H9 (cell line): Measurements from ENCODE around the gene ZBTB47. TPM values are rescaled to one million over a fixed set of nuclear protein-coding genes. Genes with fewer than 3 reads are reported as not detected.

Experiments used
- DNase-seq: peaks from one replicate; pipeline ENCODE4 v3.0.0-alpha.2; 2017
- H2AFZ ChIP-seq: one replicate; pipeline ENCODE4 v1.6.1; 2013; ENCODE audit warnings: mild to moderate bottlenecking, low read length, control low read depth, moderate library complexity
- H2AK5ac ChIP-seq: 2 replicates; pipeline ENCODE4 v1.6.1; 2013; ENCODE audit warnings: low read length, control low read depth, mixed read lengths; ENCODE audit not compliant: insufficient read length
- H2BK120ac ChIP-seq: one replicate; pipeline ENCODE4 v1.6.1; 2013; ENCODE audit warnings: low read depth, mild to moderate bottlenecking, low read length, control low read depth, inconsistent platforms; ENCODE audit not compliant: poor library complexity, severe bottlenecking
- H2BK12ac ChIP-seq: 2 replicates; pipeline ENCODE4 v1.6.1; 2013; ENCODE audit warnings: low read length, control low read depth, mixed read lengths, low read depth; ENCODE audit not compliant: insufficient read length
- H2BK15ac ChIP-seq: 2 replicates; pipeline ENCODE4 v1.6.1; 2013; ENCODE audit warnings: low read depth, low read length, control low read depth
- H2BK20ac ChIP-seq: one replicate; pipeline ENCODE4 v1.6.1; 2013; ENCODE audit warnings: low read depth, mild to moderate bottlenecking, low read length, control low read depth, inconsistent platforms; ENCODE audit not compliant: poor library complexity, severe bottlenecking
- H2BK5ac ChIP-seq: 2 replicates; pipeline ENCODE4 v1.6.1; 2013; ENCODE audit warnings: low read length, control low read depth, mixed read lengths; ENCODE audit not compliant: insufficient read length
- H3K14ac ChIP-seq: 2 replicates; pipeline ENCODE4 v1.6.1; 2013; ENCODE audit warnings: low read length, control low read depth; ENCODE audit not compliant: insufficient read depth
- H3K18ac ChIP-seq: 2 replicates; pipeline ENCODE4 v1.6.1; 2013; ENCODE audit warnings: low read depth, mild to moderate bottlenecking, mixed read lengths, low read length, control low read depth; ENCODE audit not compliant: insufficient read length
- H3K23ac ChIP-seq: 2 replicates; pipeline ENCODE4 v1.6.1; 2013; ENCODE audit warnings: low read length, control low read depth, mixed read lengths, low read depth; ENCODE audit not compliant: insufficient read length
- H3K23me2 ChIP-seq: 2 replicates; pipeline ENCODE4 v1.6.1; 2013; ENCODE audit warnings: low read depth, mild to moderate bottlenecking, mixed read lengths, low read length, control low read depth; ENCODE audit not compliant: insufficient read length, poor library complexity, severe bottlenecking
- H3K27ac ChIP-seq: 2 replicates; pipeline ENCODE4 v1.5.1; 2013; ENCODE audit warnings: low read length, control low read depth, mixed read lengths, low read depth; ENCODE audit not compliant: insufficient read length
- H3K27me3 ChIP-seq: 2 replicates; pipeline ENCODE4 v1.6.1; 2013; ENCODE audit warnings: low read length, control low read depth, inconsistent platforms; ENCODE audit not compliant: insufficient read depth
- H3K4ac ChIP-seq: 2 replicates; pipeline ENCODE4 v1.6.1; 2013; ENCODE audit warnings: low read depth, mild to moderate bottlenecking, control low read depth, inconsistent platforms, low read length, moderate library complexity
- H3K4me1 ChIP-seq: 2 replicates; pipeline ENCODE4 v1.6.1; 2013; ENCODE audit warnings: low read length, control low read depth, inconsistent platforms; ENCODE audit not compliant: insufficient read depth
- H3K4me2 ChIP-seq: 2 replicates; pipeline ENCODE4 v1.6.1; 2013; ENCODE audit warnings: low read length, control low read depth, mixed read lengths; ENCODE audit not compliant: insufficient read length, insufficient read depth
- H3K56ac ChIP-seq: 2 replicates; pipeline ENCODE4 v1.6.1; 2013; ENCODE audit warnings: low read depth, mild to moderate bottlenecking, mixed read lengths, low read length, control low read depth; ENCODE audit not compliant: insufficient read length
- H3K79me1 ChIP-seq: 2 replicates; pipeline ENCODE4 v1.6.1; 2013; ENCODE audit warnings: low read depth, mild to moderate bottlenecking, moderate library complexity, low read length, control low read depth, inconsistent platforms; ENCODE audit not compliant: insufficient read depth, poor library complexity, severe bottlenecking
- H3K79me2 ChIP-seq: 2 replicates; pipeline ENCODE4 v1.6.1; 2013; ENCODE audit warnings: low read length, control low read depth, inconsistent platforms; ENCODE audit not compliant: insufficient read depth
- H3K9ac ChIP-seq: 2 replicates; pipeline ENCODE4 v1.6.1; 2013; ENCODE audit warnings: low read length, control low read depth, mixed read lengths; ENCODE audit not compliant: insufficient read length; ENCODE audit errors: extremely low read depth
- H3K9me3 ChIP-seq: one replicate; pipeline ENCODE4 v1.6.1; 2013; ENCODE audit warnings: low read depth, low read length, inconsistent platforms; ENCODE audit not compliant: control insufficient read depth
- H3T11ph ChIP-seq: one replicate; pipeline ENCODE4 v1.6.1; 2013; ENCODE audit warnings: mild to moderate bottlenecking, low read length, control low read depth, inconsistent platforms
- H4K20me1 ChIP-seq: one replicate; pipeline ENCODE4 v1.6.1; 2013; ENCODE audit not compliant: control insufficient read depth, insufficient read length, insufficient read depth
- H4K5ac ChIP-seq: 2 replicates; pipeline ENCODE4 v1.6.1; 2013; ENCODE audit warnings: low read depth, mild to moderate bottlenecking, mixed read lengths, low read length, control low read depth; ENCODE audit not compliant: insufficient read length
- H4K8ac ChIP-seq: replicated peaks from 2 replicates; pipeline ENCODE4 v1.6.1; 2013; ENCODE audit warnings: low read length, control low read depth, mixed read lengths, low read depth; ENCODE audit not compliant: insufficient read length
- H4K91ac ChIP-seq: 2 replicates; pipeline ENCODE4 v1.6.1; 2013; ENCODE audit warnings: low read depth, mild to moderate bottlenecking, moderate library complexity, mixed read lengths, low read length, control low read depth; ENCODE audit not compliant: insufficient read length
- H3K27ac Mint-ChIP-seq, 3 experiments: 2 replicates in 2 of 3; 3 replicates in 1 of 3; pipeline ENCODE4 v1.8.0; 2020 to 2021; ENCODE audit warnings: mixed read lengths in 3 of 3, mild to moderate bottlenecking in 1 of 3, moderate library complexity in 1 of 3
- H3K27me3 Mint-ChIP-seq: 2 replicates; pipeline ENCODE4 v1.8.0; 2021; ENCODE audit warnings: low read depth, mild to moderate bottlenecking, moderate library complexity, mixed read lengths
- H3K36me3 Mint-ChIP-seq, 3 experiments: 2 replicates in 2 of 3; 3 replicates in 1 of 3; pipeline ENCODE4 v1.8.0; 2020 to 2021; ENCODE audit warnings: low read depth in 3 of 3, mixed read lengths in 3 of 3; ENCODE audit not compliant: insufficient read depth in 1 of 3
- H3K4me1 Mint-ChIP-seq, 2 experiments: 2 replicates each; pipeline ENCODE4 v1.8.0; 2020; ENCODE audit warnings: mixed read lengths in 2 of 2
- H3K4me3 Mint-ChIP-seq, 2 experiments: 2 replicates in 1 of 2; 3 replicates in 1 of 2; pipeline ENCODE4 v1.8.0; 2020 to 2021; ENCODE audit warnings: mild to moderate bottlenecking in 2 of 2, mixed read lengths in 2 of 2, moderate library complexity in 1 of 2
- H3K9me3 Mint-ChIP-seq, 2 experiments: 2 replicates in 1 of 2; 3 replicates in 1 of 2; pipeline ENCODE4 v1.8.0; 2020; ENCODE audit warnings: mild to moderate bottlenecking in 2 of 2, mixed read lengths in 2 of 2, moderate library complexity in 1 of 2
- total RNA-seq: library from RNA; stranded (reverse); gene quantifications from 2 replicates; pipeline ENCODE4 v1.2.1, GENCODE V29; 2021
- TF ChIP-seq, protein P1 (sequence below): fragments of 200-600 bp; sonication (generic); conservative IDR thresholded peaks from 3 replicates; pipeline ENCODE4 v1.8.0; 2021; ENCODE audit warnings: antibody characterized with exemption, mild to moderate bottlenecking

The ZBTB47 gene
- total RNA-seq, 1 experiment from 2014 or later, result 3.6 TPM

DNA sequence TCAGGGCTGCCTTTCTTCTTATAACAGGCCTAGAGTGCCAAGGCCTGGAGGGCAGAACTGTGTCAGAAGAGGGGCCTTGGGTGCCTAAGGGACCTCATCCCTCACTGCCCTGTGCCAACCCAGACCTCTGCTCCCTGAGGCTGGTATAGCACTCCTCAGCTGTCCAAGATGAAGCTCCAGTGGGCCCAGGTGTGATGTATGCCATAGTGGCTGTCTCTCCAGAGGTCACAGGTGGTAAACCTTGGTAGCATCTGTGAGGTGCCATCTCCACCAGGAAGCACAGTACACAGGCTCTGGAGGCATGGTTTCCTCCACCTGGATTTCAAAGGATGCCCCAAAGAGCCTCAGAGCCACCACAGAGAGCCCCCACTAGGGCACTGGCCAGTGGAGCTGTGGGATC, 19.6 kb downstream of the ZBTB47 start:
- H3K27ac Mint-ChIP-seq, result no peak overlapping the region

More for the DNA sequence above, 19.6 kb downstream of the ZBTB47 start:
- Histone ChIP-seq H3K14ac (no peak overlapping the region), H3K4me1 (no peaks in the 10 kb centered on the region), H3K27ac (no peak overlapping the region), H3K27me3 (no peaks in the 10 kb centered on the region), H3K23ac (no peak overlapping the region), H3K4me2 (no peak overlapping the region), H3K79me1 (no peaks in the 10 kb centered on the region), H3K18ac (no peak overlapping the region), H4K91ac (no peak overlapping the region), H3K4ac (no peak overlapping the region), H2BK120ac (no peak overlapping the region), H4K5ac (no peak overlapping the region), H3K79me2 (no peaks in the 10 kb centered on the region), H3K23me2 (no peaks in the 10 kb centered on the region), H2BK15ac (no peak overlapping the region), H3K56ac (no peak overlapping the region), H2BK20ac (no peak overlapping the region), H3T11ph (no peak overlapping the region), H2AK5ac (no peak overlapping the region), H2AFZ (no peak overlapping the region), H4K8ac (no peak overlapping the region), H2BK12ac (no peak overlapping the region), H3K9me3 (peaks cover 5% of the 10 kb centered on the region), H4K20me1 (no peaks in the 10 kb centered on the region), H2BK5ac (no peak overlapping the region), H3K9ac (no peak overlapping the region)
- no peak for DNase-seq
- Mint-ChIP-seq H3K36me3 (peaks cover 0 to 9% (median 0%) of the 10 kb centered on the region in 3 experiments; a peak in 3 of 7 replicates), H3K27me3 (peaks cover 13% of the 10 kb centered on the region), H3K4me3 (no peak overlapping the region), H3K9me3 (peaks cover 8 to 10% of the 10 kb centered on the region in 2 experiments), H3K4me1 (no peaks in the 10 kb centered on the region; a peak in 1 of 4 replicates)
- TF ChIP-seq, protein P1, sequence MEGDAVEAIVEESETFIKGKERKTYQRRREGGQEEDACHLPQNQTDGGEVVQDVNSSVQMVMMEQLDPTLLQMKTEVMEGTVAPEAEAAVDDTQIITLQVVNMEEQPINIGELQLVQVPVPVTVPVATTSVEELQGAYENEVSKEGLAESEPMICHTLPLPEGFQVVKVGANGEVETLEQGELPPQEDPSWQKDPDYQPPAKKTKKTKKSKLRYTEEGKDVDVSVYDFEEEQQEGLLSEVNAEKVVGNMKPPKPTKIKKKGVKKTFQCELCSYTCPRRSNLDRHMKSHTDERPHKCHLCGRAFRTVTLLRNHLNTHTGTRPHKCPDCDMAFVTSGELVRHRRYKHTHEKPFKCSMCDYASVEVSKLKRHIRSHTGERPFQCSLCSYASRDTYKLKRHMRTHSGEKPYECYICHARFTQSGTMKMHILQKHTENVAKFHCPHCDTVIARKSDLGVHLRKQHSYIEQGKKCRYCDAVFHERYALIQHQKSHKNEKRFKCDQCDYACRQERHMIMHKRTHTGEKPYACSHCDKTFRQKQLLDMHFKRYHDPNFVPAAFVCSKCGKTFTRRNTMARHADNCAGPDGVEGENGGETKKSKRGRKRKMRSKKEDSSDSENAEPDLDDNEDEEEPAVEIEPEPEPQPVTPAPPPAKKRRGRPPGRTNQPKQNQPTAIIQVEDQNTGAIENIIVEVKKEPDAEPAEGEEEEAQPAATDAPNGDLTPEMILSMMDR, result no peak
